ENCODE results near the gene CC2D1A. TPM values are rescaled to one million over a fixed set of nuclear protein-coding genes. Genes with fewer than 3 reads are reported as not detected.
"Not testable (repeated sequence)": the region's sequence is repeated elsewhere in the genome, so short reads cannot be mapped to it uniquely, and the experiment has no call there.

CC2D1A gene
- total RNA-seq, 1 donor from 2014 or later, result 36.9 TPM

- Mint-ChIP-seq H3K4me1 (ENCODE audit: low read depth) (no peaks in the 10 kb centered on the region), H3K9me3 (no peaks in the 10 kb centered on the region), H3K27ac (no peak overlapping the region), H3K4me3 (ENCODE audit: low read depth) (no peak overlapping the region), H3K27me3 (ENCODE audit: low read depth) (no peaks in the 10 kb centered on the region), H3K36me3 (ENCODE audit: low read depth) (peaks cover 21% of the 10 kb centered on the region)
- DNase-seq (ENCODE audit: low spot score), result no peak
- intact Hi-C loops (cut with micrococcal nuclease), result no loop called here
Observed at GRCh38 chr19:13965926-13966683, 60.1 kb downstream of the CC2D1A start.

GRCh38 chr19:13966684-13967128 lies 60.7 kb downstream of the CC2D1A start:
- peaks cover 16% of the 10 kb centered on the region for H3K36me3 Mint-ChIP-seq (ENCODE audit: low read depth)
- intact Hi-C loops (cut with micrococcal nuclease), result no loop called here
- H3K4me3 Mint-ChIP-seq (ENCODE audit: low read depth), result no peak overlapping the region
- DNase-seq (ENCODE audit: low spot score), result no peak
- no peaks in the 10 kb centered on the region for H3K27me3 Mint-ChIP-seq (ENCODE audit: low read depth)
- no peaks in the 10 kb centered on the region for H3K4me1 Mint-ChIP-seq (ENCODE audit: low read depth)
- H3K9me3 Mint-ChIP-seq, result no peaks in the 10 kb centered on the region
- no peak overlapping the region for H3K27ac Mint-ChIP-seq

- H3K27me3 Mint-ChIP-seq (ENCODE audit: low read depth); H3K9me3 Mint-ChIP-seq; DNase-seq (ENCODE audit: low spot score); H3K4me1 Mint-ChIP-seq (ENCODE audit: low read depth); H3K27ac Mint-ChIP-seq; H3K4me3 Mint-ChIP-seq (ENCODE audit: low read depth); intact Hi-C loops (cut with micrococcal nuclease): not testable (repeated sequence)
- H3K36me3 Mint-ChIP-seq (ENCODE audit: low read depth), result peaks cover 15% of the 10 kb centered on the region
Observed at GRCh38 chr19:13967206-13967605, 61.2 kb downstream of the CC2D1A start.

- no peaks in the 10 kb centered on the region for H3K9me3 Mint-ChIP-seq
- H3K27me3 Mint-ChIP-seq (ENCODE audit: low read depth), result no peaks in the 10 kb centered on the region
- no peak overlapping the region for H3K4me3 Mint-ChIP-seq (ENCODE audit: low read depth)
- no peak for DNase-seq (ENCODE audit: low spot score)
- no peaks in the 10 kb centered on the region for H3K4me1 Mint-ChIP-seq (ENCODE audit: low read depth)
- H3K36me3 Mint-ChIP-seq (ENCODE audit: low read depth), result peaks cover 15% of the 10 kb centered on the region
- intact Hi-C loops (cut with micrococcal nuclease), result no loop called here
- no peak overlapping the region for H3K27ac Mint-ChIP-seq
Observed at GRCh38 chr19:13968383-13968935, 62.5 kb downstream of the CC2D1A start.

- intact Hi-C loops (cut with micrococcal nuclease), result no loop called here
- H3K27ac Mint-ChIP-seq, result no peak overlapping the region
- peaks cover 17% of the 10 kb centered on the region for H3K36me3 Mint-ChIP-seq (ENCODE audit: low read depth)
- H3K4me3 Mint-ChIP-seq (ENCODE audit: low read depth), result no peak overlapping the region
- H3K27me3 Mint-ChIP-seq (ENCODE audit: low read depth), result no peaks in the 10 kb centered on the region
- H3K9me3 Mint-ChIP-seq, result no peaks in the 10 kb centered on the region
- peaks cover 2% of the 10 kb centered on the region for H3K4me1 Mint-ChIP-seq (ENCODE audit: low read depth)
- no peak for DNase-seq (ENCODE audit: low spot score)
Observed at GRCh38 chr19:13968999-13969398, 63.0 kb downstream of the CC2D1A start.

- no peak overlapping the region for H3K4me3 Mint-ChIP-seq (ENCODE audit: low read depth)
- no peak for DNase-seq (ENCODE audit: low spot score)
- no peak overlapping the region for H3K27ac Mint-ChIP-seq
- H3K9me3 Mint-ChIP-seq, result no peaks in the 10 kb centered on the region
- H3K4me1 Mint-ChIP-seq (ENCODE audit: low read depth), result peaks cover 6% of the 10 kb centered on the region
- no peaks in the 10 kb centered on the region for H3K27me3 Mint-ChIP-seq (ENCODE audit: low read depth)
- intact Hi-C loops (cut with micrococcal nuclease), result no loop called here
- H3K36me3 Mint-ChIP-seq (ENCODE audit: low read depth), result peaks cover 19% of the 10 kb centered on the region
Observed at GRCh38 chr19:13969897-13970296, 63.9 kb downstream of the CC2D1A start.

GRCh38 chr19:13971868-13972267 lies 65.9 kb downstream of the CC2D1A start:
- H3K4me3 Mint-ChIP-seq (ENCODE audit: low read depth); H3K4me1 Mint-ChIP-seq (ENCODE audit: low read depth); H3K27ac Mint-ChIP-seq; H3K27me3 Mint-ChIP-seq (ENCODE audit: low read depth); intact Hi-C loops (cut with micrococcal nuclease); H3K9me3 Mint-ChIP-seq; DNase-seq (ENCODE audit: low spot score): not testable (repeated sequence)
- H3K36me3 Mint-ChIP-seq (ENCODE audit: low read depth), result peaks cover 22% of the 10 kb centered on the region

GRCh38 chr19:13972368-13973155 lies 66.6 kb downstream of the CC2D1A start:
- Mint-ChIP-seq H3K4me1 (ENCODE audit: low read depth) (peaks cover 6% of the 10 kb centered on the region), H3K36me3 (ENCODE audit: low read depth) (peaks cover 16% of the 10 kb centered on the region), H3K9me3 (no peaks in the 10 kb centered on the region), H3K27ac (no peak overlapping the region), H3K27me3 (ENCODE audit: low read depth) (no peaks in the 10 kb centered on the region), H3K4me3 (ENCODE audit: low read depth) (no peak overlapping the region)
- intact Hi-C loops (cut with micrococcal nuclease), result no loop called here
- no peak for DNase-seq (ENCODE audit: low spot score)

GRCh38 chr19:13973479-13973878 lies 67.5 kb downstream of the CC2D1A start:
- intact Hi-C loops (cut with micrococcal nuclease); H3K4me3 Mint-ChIP-seq (ENCODE audit: low read depth); H3K4me1 Mint-ChIP-seq (ENCODE audit: low read depth); DNase-seq (ENCODE audit: low spot score); H3K27ac Mint-ChIP-seq; H3K9me3 Mint-ChIP-seq; H3K27me3 Mint-ChIP-seq (ENCODE audit: low read depth): not testable (repeated sequence)
- peaks cover 16% of the 10 kb centered on the region for H3K36me3 Mint-ChIP-seq (ENCODE audit: low read depth)

- Mint-ChIP-seq H3K36me3 (ENCODE audit: low read depth) (peaks cover 12% of the 10 kb centered on the region), H3K27me3 (ENCODE audit: low read depth) (no peaks in the 10 kb centered on the region), H3K4me1 (ENCODE audit: low read depth) (peaks cover 6% of the 10 kb centered on the region), H3K27ac (no peak overlapping the region), H3K9me3 (no peaks in the 10 kb centered on the region), H3K4me3 (ENCODE audit: low read depth) (no peak overlapping the region)
- DNase-seq (ENCODE audit: low spot score), result no peak
- intact Hi-C loops (cut with micrococcal nuclease), result no loop called here
Observed at GRCh38 chr19:13974073-13974472, 68.1 kb downstream of the CC2D1A start.

GRCh38 chr19:13975870-13976269 lies 69.9 kb downstream of the CC2D1A start:
- Mint-ChIP-seq H3K4me3 (ENCODE audit: low read depth) (no peak overlapping the region), H3K27me3 (ENCODE audit: low read depth) (no peaks in the 10 kb centered on the region), H3K27ac (no peak overlapping the region), H3K4me1 (ENCODE audit: low read depth) (peaks cover 6% of the 10 kb centered on the region), H3K36me3 (ENCODE audit: low read depth) (peaks cover 11% of the 10 kb centered on the region), H3K9me3 (no peaks in the 10 kb centered on the region)
- no peak for DNase-seq (ENCODE audit: low spot score)
- intact Hi-C loops (cut with micrococcal nuclease), result no loop called here

- peaks cover 6% of the 10 kb centered on the region for H3K4me1 Mint-ChIP-seq (ENCODE audit: low read depth)
- H3K27me3 Mint-ChIP-seq (ENCODE audit: low read depth), result no peaks in the 10 kb centered on the region
- H3K27ac Mint-ChIP-seq, result no peak overlapping the region
- intact Hi-C loops (cut with micrococcal nuclease), result no loop called here
- no peaks in the 10 kb centered on the region for H3K9me3 Mint-ChIP-seq
- DNase-seq (ENCODE audit: low spot score), result no peak
- no peak overlapping the region for H3K4me3 Mint-ChIP-seq (ENCODE audit: low read depth)
- peaks cover 11% of the 10 kb centered on the region for H3K36me3 Mint-ChIP-seq (ENCODE audit: low read depth)
Observed at GRCh38 chr19:13976446-13976845, 70.4 kb downstream of the CC2D1A start.

- Mint-ChIP-seq H3K27ac (no peak overlapping the region), H3K27me3 (ENCODE audit: low read depth) (no peaks in the 10 kb centered on the region), H3K4me3 (ENCODE audit: low read depth) (no peak overlapping the region), H3K36me3 (ENCODE audit: low read depth) (peaks cover 11% of the 10 kb centered on the region), H3K4me1 (ENCODE audit: low read depth) (peaks cover 10% of the 10 kb centered on the region), H3K9me3 (no peaks in the 10 kb centered on the region)
- no peak for DNase-seq (ENCODE audit: low spot score)
- intact Hi-C loops (cut with micrococcal nuclease), result no loop called here
Observed at GRCh38 chr19:13977803-13978202, 71.8 kb downstream of the CC2D1A start.

Measured in activated T-helper 2 cell treated with anti-CD3 and anti-CD28 coated beads, Interferon-gamma antibody, Interleukin-2, Interleukin-4, amounts not matched to agents 10 μg/mL and 5 μg/mL and 100 μg/mL, durations not matched to agents 14 hours and 24 hours and 36 hours (primary cell).